Fibroblast of skin of scalp (primary cell): ENCODE measurements around the gene GNE.
"Not testable (repeated sequence)": the region's sequence is repeated elsewhere in the genome, so short reads cannot be mapped to it uniquely, and the experiment has no call there.

Experiments used
- DNase-seq: peaks from one replicate; pipeline ENCODE4 v3.0.0-alpha.2; 2013

The GNE gene

DNA sequence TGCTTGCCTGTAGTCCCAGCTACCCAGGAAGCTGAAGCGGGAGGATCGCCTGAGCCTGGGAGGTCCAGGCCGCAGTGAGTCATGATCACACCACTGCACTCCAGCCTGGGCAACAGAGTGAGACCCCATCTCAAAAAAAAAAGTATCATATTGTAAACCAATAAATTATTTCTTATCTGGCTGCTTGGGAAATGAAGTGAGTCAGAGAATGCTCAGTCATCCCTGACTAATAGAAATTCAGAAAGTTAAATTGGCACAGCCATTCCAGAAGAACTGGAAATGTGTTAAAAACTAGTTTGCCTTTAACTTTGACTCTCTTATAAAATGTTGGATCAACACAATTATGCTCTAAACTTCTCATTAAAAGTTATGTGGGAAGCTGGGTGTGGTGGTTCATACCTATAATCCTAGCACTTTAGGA lies 9.8 kb upstream of the GNE start:
- peak; percentile 25 for DNase-seq

DNA sequence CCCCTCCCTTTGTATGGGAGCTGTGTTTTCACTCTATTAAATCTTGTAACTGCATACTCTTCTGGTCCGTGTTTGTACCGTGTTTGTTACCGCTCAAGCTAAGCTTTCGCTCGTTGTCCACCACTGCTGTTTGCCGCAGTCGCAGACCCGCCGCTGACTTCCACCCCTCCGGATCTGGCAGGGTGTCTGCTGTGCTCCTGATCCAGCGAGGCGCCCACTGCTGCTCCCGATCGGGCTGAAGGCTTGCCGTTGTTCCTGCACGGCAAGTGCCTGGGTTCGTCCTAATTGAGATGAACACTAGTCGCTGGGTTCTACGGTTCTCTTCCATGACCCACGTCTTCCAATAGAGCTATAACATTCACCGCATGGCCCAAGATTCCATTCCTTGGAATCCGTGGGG lies 6.6 kb upstream of the GNE start:
- DNase-seq, result no peak

DNA sequence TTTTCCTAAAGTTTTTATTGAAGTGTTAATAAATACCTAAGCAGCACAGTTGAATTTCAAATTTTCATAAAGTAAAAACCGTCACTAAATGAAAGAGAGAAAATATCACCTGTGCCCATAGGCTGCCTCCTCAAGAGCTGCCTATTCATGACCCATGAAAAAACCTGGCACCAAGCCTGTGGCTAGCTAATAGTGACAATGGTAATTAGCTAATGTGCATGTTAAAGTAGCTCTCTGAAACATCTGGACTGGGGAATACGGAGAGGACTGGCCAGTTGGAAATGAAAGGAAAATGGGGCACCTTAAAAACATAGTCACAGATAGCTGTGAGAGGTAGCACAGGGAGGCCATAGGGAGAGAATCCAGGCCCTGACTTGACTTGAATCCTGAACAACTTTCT lies 5.4 kb upstream of the GNE start:
- DNase-seq, result no peak

DNA sequence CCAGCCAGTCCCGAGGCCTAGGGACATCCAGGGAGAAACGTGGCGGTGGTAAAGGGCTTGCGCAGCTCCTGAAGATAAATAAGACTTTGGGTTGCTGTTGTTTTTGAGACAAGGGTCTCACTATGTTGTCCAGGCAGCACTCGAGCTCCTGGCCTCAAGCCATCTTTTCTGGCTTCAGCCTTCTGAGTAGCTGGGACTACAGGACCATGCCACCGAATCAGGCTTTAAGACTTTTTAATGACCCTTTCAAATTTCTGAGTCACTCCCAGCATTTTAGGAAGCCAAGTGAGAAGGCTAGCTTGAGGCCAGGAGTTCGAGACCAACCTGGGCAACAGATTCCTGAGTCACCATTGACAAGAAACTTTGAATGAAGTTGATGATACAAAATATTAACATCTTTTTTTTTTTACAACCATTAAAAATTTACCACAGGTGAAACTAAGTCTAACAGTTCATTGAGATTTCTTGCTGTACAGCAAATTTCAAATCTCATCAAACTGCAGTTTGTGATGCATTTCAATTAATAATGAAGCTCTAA lies 817 bp upstream of the GNE start:
- no peak for DNase-seq

DNA sequence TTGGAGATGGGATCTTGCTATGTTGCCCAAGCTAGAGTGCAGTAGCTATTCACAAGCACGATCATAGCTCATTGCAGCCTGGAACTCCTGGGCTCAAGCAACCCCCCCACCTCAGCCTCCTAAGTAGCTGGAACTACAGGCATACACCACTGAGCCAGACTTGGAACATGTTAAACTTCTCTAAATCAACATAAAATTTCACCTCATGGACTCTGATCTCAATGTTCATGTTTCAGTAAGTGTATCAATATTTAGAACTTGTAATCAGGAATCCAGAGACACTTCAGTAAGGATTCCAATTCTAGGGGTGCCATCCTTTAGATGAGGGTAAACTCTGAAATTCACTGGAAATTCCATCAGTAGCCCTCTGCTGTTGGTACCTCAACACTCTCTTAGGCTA lies 6.8 kb downstream of the GNE start:
- no peak for DNase-seq

DNA sequence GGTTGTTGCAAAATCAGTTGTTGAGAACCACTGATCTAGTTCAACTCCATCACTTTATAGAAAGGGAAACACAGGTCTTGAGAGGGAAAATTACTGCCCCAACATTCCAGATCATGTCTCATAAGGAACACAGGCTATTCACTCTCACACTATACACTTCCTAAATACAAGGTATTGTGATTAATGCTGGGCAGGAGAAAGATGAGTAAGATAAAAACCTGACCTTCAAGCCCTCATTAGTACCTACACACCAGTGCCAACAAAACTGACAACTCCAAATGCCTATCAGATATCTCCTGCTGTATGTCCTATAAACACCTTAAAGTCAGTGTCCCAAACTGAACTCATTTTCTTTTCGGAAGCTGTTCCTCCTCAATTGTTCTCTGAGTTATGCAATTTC lies 8.2 kb downstream of the GNE start:
- no peak for DNase-seq

DNA sequence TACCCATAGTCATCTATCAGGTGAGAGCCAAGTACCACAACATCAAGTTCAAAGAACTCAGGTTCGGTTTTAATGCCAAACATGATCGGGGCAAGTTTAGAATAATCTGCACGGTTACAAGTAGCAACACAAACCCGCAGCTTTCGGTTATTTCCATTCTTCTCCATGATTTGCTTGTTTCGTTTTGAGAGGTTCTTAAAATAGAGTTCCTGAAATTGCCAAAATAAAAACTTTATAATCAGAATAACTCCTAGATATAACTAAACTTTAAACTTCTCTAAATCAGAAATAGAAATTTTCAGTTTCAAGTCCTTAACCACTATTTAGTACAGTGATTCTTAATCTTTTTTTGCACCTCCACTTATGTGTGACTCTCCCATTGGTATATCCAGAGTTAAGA lies 9.1 kb downstream of the GNE start:
- no peak for DNase-seq

DNA sequence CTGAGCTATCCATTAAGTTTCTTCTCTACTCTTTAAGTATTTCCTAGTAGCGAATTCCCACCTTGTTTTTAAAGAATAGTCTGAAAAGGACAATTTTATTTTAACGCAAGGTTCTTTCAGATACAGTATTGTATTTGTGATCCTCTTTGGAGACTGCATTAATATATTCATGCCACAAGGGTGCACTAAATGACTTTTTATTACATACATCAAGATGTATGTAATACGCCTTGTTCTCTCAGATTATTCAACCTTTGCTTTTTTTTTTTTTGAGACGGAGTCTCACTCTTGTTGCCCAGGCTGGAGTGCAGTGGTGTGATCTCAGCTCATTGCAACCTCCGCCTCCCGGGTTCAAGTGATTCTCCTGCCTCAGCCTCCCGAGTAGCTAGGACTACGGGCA lies 10.2 kb downstream of the GNE start:
- peak; percentile 65 for DNase-seq

DNA sequence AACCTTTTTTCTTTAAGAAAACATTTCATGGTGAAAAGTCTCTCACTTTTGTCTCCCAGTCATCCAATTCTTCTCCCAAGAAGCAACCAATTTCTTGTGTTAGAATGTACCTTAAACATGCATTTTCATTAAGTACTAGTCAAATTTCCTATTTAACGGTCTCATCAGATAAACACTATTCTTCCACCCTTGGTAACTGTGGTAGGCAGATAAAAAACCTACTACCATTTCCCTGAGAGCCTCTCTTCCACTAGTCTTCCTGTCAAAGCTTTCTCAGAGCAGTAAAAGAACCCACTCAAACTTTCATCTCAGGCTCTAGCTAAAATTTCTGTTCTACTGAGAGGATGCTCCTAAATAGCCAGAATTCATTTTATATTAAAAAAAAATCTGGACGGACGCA lies 10.9 kb downstream of the GNE start:
- no peak for DNase-seq

DNA sequence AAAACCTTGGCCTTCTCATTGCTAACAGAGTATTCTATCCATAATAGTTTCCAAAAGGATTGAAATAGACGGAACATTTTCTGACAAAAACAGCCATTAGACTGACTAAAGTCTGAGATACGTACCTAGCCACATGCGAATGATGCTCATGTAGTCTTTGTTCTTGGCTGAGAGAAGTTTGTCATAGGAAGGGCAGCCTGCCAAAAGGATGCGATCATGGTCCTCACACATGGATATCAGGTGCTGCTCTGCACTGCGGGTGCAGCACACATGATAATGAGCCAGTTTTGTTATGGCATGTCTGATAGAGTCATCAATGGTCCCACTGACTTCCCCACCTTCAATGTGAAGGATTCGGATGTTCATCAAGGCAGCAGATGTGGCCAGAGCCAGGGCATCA lies 12.3 kb downstream of the GNE start:
- no peak for DNase-seq

DNA sequence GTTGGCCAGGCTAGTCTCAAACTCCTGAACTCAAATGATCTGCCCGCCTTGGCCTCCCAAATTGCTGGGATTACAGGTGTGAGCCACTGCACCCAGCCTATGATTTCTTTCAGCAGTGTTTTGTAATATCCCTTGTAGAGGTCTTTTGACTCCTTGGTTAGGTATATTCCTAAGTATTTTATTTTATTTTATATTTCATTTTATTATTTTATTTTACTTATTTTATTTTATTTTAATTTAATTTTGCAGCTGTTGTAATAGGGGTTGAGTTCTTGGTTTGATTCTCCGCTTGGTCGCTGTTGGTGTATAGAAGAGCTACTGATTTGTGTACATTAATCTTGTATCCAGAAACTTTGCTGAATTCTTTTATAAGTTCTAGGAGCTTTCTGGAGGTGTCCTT lies 18.6 kb downstream of the GNE start:
- not testable (repeated sequence) for DNase-seq

DNA sequence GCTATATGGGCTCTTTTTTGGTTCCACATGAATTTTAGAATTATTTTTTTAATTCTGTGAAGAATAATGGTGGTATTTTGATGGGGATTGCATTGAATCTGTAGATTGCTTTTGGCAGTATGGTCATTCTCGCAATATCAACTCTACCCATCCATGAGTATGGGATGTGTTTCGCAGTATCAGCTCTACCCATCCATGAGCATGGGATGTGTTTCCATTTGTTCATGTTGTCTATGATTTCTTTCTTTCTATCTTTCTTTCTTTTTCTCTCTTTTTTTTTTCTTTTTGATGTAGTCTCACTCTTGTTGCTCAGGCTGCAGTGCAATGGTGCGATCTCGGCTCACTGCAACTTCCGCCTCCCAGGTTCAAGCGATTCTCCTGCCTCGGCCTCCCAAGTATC lies 19.0 kb downstream of the GNE start:
- not testable (repeated sequence) for DNase-seq

DNA sequence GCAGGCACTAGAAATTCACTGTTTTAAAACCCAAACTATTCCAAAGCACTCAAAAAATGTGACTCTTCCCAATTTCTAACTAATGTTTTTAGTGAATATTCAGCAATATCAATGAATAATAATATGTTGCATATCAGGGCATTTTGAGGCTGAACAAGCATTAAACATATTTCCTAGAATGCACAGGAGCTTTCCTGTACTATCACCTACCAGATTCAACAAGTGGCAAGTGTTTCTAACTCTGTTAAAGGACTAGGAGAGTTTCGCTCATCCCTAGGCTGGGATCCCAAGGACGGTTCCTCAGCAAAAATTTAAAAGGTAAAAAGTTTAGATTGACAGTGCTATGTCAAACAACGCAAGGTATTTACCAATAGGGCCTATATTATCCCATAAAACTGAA lies 21.0 kb downstream of the GNE start:
- DNase-seq, result no peak

DNA sequence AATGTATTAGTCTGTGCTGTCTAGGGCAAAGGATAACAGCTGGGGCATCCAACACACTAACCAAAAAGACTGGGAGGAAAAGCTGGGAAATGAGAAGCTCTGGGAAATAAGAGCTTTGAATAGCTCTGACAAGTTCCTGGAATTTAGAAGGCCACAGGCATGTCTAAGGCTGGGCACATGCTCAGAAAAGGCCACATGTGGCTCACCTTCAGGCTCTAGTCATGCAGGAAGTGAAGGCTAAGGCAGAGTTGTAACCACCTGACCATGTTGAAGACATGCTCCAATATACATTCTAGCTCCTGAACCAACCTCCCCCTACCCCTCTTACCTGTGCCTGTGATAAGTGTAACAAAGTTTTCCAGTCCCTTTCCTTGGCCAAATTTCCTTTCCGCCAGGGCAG lies 35.8 kb downstream of the GNE start:
- peak; percentile 13 for DNase-seq

DNA sequence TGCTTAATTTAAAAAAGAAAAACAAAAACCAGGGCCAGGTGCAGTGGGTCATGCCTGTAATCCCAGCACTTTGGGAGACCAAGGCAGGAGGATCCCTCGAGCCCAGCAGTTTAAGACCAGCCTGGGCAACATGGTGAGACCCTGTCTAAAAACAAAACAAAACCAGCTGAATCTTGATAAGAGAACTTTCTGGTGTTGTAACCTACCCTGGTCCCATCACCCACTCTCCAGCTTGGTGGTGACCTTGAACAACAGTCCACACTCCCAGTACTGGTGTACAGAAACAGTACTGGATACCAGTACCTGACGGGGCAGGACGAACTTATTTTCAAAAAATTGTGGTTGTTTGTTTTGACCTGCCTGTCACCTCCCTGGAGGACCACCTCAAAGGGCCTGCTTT lies 36.6 kb downstream of the GNE start:
- DNase-seq, result no peak

DNA sequence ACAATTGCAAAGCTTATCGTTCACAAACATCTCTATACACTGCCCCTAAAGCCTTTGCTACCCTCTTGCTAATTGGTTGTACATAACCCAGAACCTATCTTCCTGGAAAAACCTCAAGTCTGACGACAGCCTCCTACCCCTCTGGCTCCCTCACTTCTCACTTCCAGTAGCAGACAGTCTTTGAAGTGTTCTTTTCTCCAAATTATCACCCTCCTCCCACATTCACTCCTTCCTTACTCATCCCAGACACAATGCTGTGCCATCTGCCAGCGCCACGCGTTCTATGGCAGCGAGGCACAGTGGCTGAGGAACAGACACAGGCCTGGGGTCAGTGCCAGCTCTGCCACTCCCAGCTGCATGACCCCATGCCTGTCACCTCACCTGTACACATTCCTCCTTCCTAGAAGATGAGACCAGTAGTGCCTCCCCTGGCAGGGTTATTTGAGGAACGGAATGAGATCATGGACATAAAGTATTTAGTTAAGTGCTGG lies 39.8 kb downstream of the GNE start:
- no peak for DNase-seq

DNA sequence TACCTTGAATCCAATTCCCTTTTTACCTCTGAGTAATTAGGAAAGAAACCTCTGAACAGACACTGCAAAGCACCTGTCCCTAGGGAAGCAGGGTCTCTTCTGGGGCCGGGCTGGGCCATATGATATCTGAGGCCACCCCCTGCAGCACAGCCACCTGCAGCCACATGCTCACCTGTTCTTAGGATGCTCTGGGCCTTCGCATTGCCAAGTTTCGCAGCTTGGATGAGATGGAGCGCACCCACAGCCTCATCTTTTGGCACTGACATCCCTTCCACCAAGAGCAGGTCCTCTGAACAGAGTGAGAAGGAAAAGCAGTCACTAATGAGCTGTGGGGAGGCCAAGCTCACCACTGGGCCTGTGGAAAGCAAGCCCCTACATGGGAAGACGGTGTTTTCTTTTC lies 40.2 kb downstream of the GNE start:
- no peak for DNase-seq

DNA sequence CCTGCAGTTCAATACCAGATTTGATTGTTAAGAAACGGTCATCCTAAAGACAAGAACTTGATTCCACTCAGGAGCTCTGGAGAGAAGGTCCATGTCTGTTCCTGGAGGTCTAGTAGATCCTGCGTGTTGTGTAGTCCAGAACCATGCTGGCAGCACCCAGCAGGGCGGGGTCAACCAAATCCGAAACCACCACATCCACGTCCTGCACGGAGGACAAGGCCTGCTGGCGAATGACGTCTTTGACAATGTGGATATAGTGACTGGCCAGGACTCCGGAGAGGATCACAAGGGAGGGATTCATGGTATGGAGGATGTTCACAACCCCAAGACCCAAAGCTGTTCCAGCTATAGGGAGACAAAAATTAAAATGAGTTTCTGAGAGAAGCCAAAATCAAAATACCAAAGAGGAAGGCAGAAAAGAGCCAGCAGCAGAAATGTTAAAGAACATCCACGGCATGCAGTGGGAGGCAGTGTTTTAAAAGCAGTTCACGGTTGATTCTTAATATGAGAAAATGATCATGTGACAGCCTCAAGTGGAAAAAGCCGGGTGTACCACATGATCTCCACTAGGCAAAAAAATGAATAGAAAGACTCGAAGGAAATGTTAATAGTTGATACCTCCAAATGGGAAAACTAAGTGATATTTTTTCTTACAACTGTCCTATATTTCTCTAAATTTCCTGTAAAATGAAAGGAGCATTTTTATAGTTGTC lies 40.8 kb downstream of the GNE start:
- DNase-seq, result no peak

DNA sequence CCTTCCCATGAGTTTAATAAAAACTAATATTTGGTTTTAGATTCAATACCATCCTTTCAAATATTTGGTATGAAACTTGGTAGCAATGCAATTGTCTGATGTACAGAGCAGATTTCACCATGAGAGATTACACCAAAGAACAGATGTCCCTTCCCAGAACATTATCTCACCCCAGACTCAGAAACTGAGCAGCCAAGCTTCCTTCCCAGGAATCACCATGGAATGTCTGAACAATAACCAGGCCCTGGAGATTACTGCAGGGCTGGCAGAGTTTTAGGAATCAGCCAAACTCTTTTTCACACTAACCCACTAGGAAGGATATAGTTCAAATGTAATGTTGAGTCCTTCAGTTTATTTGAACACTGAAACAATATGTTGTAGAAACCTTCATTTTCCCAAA lies 43.7 kb downstream of the GNE start:
- peak; percentile 29 for DNase-seq

DNA sequence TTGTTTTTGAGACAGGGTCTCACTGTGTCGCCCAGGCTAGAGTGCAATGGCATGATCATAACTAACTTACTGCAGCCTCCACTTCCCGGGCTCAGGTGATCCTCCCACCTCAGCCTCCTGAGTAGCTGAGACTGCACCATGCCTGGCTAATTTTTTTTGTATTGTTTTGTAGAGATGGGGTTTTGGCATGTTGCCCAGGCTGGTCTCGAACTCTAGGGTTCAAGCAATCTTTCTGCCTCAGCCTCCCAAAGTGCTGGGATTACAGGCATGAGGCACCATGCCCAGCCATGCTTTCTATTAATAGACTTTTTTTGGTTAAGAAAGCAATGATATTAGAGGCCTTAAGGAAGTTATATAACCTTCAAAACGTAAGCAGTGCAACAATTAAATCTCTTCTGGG lies 44.3 kb downstream of the GNE start:
- DNase-seq, result no peak

DNA sequence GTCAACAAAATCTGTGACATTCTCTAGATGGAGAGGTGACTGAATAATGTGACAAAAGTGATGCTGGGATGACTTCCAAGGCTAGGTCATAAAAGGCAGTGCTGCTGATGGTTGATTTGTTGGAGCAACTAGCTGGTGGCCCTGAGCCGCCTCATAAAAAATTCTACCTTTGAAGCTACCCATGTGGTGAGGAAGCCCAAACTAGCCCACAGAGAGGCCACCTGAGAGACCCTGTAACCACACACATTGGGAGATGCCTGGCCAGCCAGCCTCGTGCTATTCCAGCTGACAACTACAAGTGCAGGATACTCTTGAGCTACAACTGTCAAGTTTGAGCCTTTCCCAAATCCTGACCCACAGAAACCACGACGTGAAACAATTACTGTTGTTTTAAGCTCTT lies 44.9 kb downstream of the GNE start:
- no peak for DNase-seq

DNA sequence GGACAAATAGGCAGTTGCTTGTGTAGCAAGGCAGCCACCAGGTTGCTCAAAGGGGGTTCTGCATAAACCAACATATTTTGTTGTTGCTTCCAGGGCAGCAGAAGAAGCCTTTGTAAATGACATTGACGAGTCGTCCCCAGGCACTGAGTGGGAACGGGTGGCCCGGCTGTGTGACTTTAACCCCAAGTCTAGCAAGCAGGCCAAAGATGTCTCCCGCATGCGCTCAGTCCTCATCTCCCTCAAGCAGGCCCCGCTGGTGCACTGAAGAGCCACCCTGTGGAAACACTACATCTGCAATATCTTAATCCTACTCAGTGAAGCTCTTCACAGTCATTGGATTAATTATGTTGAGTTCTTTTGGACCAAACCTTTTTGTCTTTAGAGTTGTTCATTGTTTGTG lies 46.7 kb downstream of the GNE start:
- DNase-seq, result no peak

DNA sequence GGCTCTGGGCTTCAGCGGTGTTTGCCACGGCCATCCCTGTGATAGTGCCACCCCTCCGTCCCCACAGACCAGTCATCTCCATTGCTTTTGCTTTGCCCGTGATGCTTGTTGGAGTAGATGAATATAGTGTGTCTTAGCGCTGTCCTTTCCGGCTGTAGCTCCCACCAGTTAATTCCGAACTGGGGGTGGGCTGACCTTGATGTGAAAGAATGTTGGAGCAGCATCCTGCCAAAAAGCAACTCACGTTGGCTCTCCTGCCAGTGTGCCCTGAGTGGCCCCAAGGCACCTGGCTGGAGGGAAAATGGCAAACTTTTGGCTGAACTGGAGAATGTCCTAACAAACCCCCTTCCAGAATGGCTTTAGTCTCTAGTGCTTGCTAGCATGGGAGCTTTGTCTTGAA lies 47.5 kb downstream of the GNE start:
- DNase-seq, result no peak

DNA sequence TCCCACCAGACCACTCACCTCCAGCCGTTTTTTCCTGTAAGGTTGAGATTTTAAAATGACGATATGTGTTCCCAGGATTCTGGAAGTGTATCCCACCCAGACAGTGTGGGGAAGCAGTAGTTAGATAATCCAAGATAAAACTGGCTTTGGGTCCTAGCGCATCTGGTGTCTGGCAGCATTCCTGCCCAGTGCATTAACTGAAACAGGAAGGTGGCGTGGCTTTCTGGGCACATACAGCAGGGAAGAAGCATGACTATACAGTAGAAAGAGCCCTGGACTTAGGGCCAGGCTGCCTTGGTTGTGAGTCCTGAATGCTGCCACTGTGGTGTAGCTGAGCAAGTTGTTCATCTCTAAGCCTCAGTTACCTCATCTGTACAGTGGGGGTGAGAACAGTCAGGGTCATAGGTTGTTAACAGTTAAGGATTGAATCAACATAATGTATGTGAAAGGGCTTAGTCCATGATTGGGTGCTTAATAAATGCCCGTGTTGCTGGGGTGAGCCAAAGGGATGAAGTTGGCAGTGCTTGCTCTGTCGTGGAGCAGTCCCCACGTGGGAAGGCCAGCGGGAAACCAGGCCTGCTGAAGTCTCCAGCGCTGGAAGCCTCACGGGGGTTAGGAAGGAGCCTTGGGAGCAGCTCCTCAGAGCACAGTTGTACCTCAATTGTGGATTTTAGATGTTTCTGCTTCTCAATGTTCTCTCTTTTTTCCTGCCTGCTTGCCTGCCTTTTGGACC lies 49.6 kb downstream of the GNE start:
- DNase-seq, result no peak
